Activated CD4-positive, alpha-beta memory T cell treated with anti-CD3 and anti-CD28 coated beads, Interleukin-2, amount 10 ng/mL, durations not matched to agents 7 days and 5 days (primary cell): ENCODE results near the gene PSMA6. TPM values are rescaled to one million over a fixed set of nuclear protein-coding genes. Genes with fewer than 3 reads are reported as not detected.
"Not testable (repeated sequence)": the region's sequence is repeated elsewhere in the genome, so short reads cannot be mapped to it uniquely, and the experiment has no call there.

Experiments
- CTCF ChIA-PET: fragments of 350-600 bp; sonication (Branson Sonifier 250); formaldehyde crosslinking; loops from one replicate; lab custom pipeline; 2021; ENCODE audit warnings: antibody characterized with exemption, inconsistent platforms; lab: Charles Lee
- POLR2A ChIA-PET: fragments of 350-600 bp; sonication (Branson Sonifier 250); formaldehyde crosslinking; loops from one replicate; lab custom pipeline; 2021; ENCODE audit warnings: antibody characterized with exemption; lab: Charles Lee
- DNase-seq: peaks from one replicate; pipeline ENCODE4 v3.0.0-alpha.2; 2020
- H3K27ac Mint-ChIP-seq: one replicate; pipeline ENCODE4 v1.8.0; 2021; ENCODE audit warnings: mild to moderate bottlenecking, mixed read lengths
- H3K27me3 Mint-ChIP-seq: one replicate; pipeline ENCODE4 v1.8.0; 2021; ENCODE audit warnings: mixed read lengths
- H3K36me3 Mint-ChIP-seq: one replicate; pipeline ENCODE4 v1.8.0; 2021; ENCODE audit warnings: low read depth, mixed read lengths
- H3K4me1 Mint-ChIP-seq: one replicate; pipeline ENCODE4 v1.8.0; 2021; ENCODE audit warnings: mixed read lengths
- H3K4me3 Mint-ChIP-seq: one replicate; pipeline ENCODE4 v1.8.0; 2021; ENCODE audit warnings: mild to moderate bottlenecking, mixed read lengths
- H3K9me3 Mint-ChIP-seq: one replicate; pipeline ENCODE4 v1.8.0; 2021; ENCODE audit warnings: mixed read lengths
- total RNA-seq, 2 experiments: library from RNA; stranded (reverse); gene quantifications; one replicate each; pipeline ENCODE4 v1.2.3, GENCODE V29; 2021

Gene PSMA6
- total RNA-seq, 2 experiments from 2014 or later: 235 to 242 TPM

DNA sequence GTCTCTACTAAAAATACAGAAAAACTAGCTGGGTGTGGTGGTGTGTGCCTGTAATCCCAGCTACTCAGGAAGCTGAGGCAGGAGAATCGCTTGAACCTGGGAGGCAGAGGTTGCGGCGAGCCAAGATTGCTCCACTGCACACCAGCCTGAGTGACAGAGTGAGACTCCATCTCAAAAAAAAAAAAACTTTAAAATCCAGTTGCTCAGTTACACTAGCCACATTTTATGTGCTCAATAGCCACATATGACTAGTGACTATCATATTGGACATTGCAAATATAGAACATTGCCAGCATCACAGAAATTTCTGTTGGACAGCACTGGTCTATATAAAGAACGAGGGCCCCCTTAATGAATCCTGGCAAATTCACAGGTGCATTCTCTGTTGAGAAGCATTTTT is 9.2 kb downstream of the PSMA6 start:
- H3K4me3 Mint-ChIP-seq: not testable (repeated sequence)
- CTCF ChIA-PET: interaction anchor here (1.1 to 1.6 kb wide), 4 partner anchors 9 to 104 kb away, joined by 3 to 5 read pairs (median 4); partner anchors contain the start of genes NFKBIA and PSMA6

DNA sequence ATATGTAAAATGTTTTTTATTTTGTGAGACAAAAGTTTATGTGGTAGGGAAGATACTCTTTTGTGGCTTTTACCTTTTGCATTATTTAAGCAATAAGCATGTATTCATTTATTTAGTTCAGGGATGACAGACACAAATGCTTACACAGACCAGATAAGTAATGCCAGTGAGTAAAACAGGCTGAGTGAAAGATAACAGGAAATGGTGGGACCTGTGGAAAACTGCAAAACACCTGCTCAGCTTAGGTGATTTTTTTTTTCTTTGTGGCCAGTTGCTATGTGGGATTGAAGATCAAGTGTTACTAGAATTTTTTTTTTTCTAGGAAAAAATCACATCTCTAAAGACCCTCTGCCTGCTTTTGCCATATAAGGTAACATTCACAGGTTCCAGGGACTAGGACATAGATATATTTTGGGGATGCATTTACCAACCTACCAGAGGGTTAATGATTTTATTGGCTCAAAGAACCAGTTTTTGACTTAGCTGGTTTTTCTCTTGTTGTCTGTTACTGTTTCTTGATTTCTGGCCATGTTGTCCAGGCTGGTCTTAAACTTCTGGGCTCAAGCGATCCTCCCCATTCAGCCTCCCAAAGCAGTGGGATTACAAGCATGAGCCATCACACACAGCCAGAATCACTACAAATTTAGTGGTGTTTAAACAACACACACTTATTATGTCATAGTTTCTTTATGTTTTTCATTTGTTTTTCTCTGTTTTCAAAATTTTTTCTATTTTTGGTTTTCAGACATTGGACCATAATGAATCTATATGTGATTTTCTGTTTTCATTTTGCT is 9.8 kb downstream of the PSMA6 start:
- peak overlapping the region; percentile 6 for H3K4me3 Mint-ChIP-seq
- H3K4me1 Mint-ChIP-seq: peaks cover 55% of the 10 kb centered on the region
- ChIA-PET CTCF (no interaction called here), POLR2A (interaction anchor here (0.6 to 2.6 kb wide), 4 partner anchors 10 to 102 kb away, joined by 3 to 23 read pairs (median 11); partner anchors contain the start of genes NFKBIA and PSMA6)
- peak overlapping the region; percentile 44 for H3K27ac Mint-ChIP-seq
- DNase-seq: no peak
- H3K27me3 Mint-ChIP-seq: no peaks in the 10 kb centered on the region
- H3K36me3 Mint-ChIP-seq: peaks cover 30% of the 10 kb centered on the region
- H3K9me3 Mint-ChIP-seq: no peaks in the 10 kb centered on the region

More for the DNA sequence above, 9.2 kb downstream of the PSMA6 start:
- POLR2A ChIA-PET: interaction anchor here (1.0 to 2.6 kb wide), 5 partner anchors 9 to 179 kb away, joined by 3 to 23 read pairs (median 4); partner anchors contain the start of genes NFKBIA, PPP2R3C, PRORP and PSMA6
- not testable (repeated sequence) for H3K9me3 Mint-ChIP-seq, DNase-seq, H3K27me3 Mint-ChIP-seq
- Mint-ChIP-seq H3K4me1 (peaks cover 60% of the 10 kb centered on the region), H3K27ac (peak overlapping the region; percentile 44), H3K36me3 (peaks cover 33% of the 10 kb centered on the region)

DNA sequence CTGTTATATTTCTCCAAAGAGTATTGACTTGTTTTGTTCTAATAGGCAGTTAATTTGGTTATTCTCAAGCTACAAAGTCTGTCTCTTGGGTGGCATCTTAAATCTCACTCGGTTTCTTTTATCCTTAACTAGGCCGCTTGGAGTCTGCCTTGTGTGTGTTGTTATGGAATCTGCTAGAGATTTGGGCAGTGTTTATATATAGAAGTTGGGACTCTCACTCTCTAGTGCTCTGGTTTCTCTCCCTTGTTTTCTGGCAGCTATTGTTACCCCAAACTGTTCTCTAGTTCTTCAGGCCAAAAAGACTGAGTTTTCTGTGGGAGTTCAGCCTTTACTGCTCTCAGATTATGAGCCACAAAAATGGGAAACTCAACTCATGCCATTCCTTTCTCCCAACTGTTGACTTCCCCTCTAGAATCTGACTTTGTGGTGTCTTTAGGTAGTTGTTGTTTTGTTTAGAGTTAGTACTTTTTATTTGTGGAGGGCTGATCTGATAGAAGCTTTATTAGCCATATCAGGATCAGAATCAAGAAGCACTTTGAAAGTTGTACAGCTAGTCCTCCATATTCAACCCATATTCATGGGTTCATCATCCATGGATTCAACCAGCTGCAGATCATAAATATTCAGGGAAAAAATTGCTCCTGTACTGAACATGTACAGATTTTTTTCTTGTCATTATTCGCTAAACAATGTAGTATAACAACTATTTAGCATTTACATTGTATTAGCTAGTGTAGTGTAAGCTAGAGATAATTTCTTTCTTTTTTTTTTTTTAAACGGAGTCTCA is 11.2 kb downstream of the PSMA6 start:
- no peak overlapping the region for H3K4me3 Mint-ChIP-seq
- H3K27me3 Mint-ChIP-seq: no peaks in the 10 kb centered on the region
- peaks cover 47% of the 10 kb centered on the region for H3K4me1 Mint-ChIP-seq
- H3K36me3 Mint-ChIP-seq: peaks cover 30% of the 10 kb centered on the region
- ChIA-PET CTCF (interaction anchor here (0.9 to 1.3 kb wide), 3 partner anchors 11 to 102 kb away, joined by 3 read pairs; partner anchors contain the start of gene PSMA6), POLR2A (interaction anchor here (1.0 to 2.9 kb wide), 3 partner anchors 8 to 11 kb away, joined by 3 to 19 read pairs (median 6); partner anchors contain the start of gene PSMA6)
- DNase-seq: no peak
- peak overlapping the region; percentile 5 for H3K27ac Mint-ChIP-seq
- no peaks in the 10 kb centered on the region for H3K9me3 Mint-ChIP-seq

DNA sequence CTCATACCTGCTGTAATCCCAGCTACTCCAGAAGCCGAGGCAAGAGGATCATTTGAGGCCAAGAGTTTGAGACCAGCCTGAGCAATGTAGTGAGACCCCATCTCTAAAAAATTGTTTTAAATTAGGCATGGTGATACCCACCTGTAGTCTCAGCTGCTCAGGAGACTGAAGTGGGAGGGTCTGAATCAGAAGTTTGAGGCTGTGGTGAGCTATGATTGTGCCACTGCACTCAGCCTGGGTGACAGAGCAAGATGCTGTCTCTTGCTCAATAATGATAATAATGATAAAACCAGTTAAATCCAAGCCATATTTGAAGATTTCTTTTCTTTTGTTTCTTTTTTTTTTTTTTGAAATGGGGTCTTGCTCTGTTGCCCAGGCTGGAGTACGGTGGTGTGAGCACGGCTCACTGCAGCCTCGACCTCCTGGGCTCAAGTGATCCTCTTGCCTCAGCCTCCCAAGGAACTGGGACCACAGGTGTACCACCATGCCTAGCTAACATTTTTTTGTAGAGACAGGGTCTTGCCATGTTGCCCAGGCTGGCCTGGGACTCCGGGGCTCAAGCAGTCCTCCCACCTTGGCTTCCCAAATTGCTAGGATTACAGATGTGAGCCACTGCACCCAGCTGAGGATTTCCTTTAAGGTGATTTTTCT is 12.8 kb downstream of the PSMA6 start:
- no peak overlapping the region for H3K4me3 Mint-ChIP-seq
- POLR2A ChIA-PET: interaction anchor here (0.6 to 2.9 kb wide), 4 partner anchors 9 to 110 kb away, joined by 3 to 19 read pairs (median 4); partner anchors contain the start of gene PSMA6
- H3K36me3 Mint-ChIP-seq: peaks cover 38% of the 10 kb centered on the region
- no peaks in the 10 kb centered on the region for H3K9me3 Mint-ChIP-seq
- no peaks in the 10 kb centered on the region for H3K27me3 Mint-ChIP-seq
- no peak overlapping the region for H3K27ac Mint-ChIP-seq
- no peak for DNase-seq
- CTCF ChIA-PET: interaction anchor here (0.7 to 1.3 kb wide), 2 partner anchors 12 to 158 kb away, joined by 3 read pairs; partner anchors contain the start of gene PSMA6
- H3K4me1 Mint-ChIP-seq: peaks cover 38% of the 10 kb centered on the region

DNA sequence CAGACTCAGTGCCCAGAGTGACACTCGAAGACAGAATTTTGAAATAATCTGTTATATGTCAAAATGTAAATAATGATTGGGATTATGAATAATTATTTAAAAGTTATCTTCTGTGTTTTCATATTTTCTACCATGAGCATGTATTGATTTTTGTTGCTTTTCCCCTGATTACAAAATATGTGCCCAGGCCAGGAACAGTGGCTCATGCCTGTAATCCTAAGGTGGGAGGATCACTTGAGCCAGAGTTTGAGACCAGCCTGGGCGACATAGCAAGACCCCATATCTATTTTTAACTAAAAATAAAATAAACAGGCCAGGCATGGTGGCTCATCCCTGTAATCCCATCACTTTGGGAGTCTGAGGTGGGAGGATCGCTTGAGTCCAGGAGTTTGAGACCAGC is 13.5 kb downstream of the PSMA6 start:
- H3K4me3 Mint-ChIP-seq: no peak overlapping the region
- no peaks in the 10 kb centered on the region for H3K27me3 Mint-ChIP-seq
- H3K9me3 Mint-ChIP-seq: no peaks in the 10 kb centered on the region
- no peak for DNase-seq
- POLR2A ChIA-PET: interaction anchor here (1.5 to 2.9 kb wide), 2 partner anchors 13 to 110 kb away, joined by 3 to 19 read pairs; partner anchors contain the start of gene PSMA6
- CTCF ChIA-PET: interaction anchor here (1.0 kb wide), 2 partner anchors 9 to 91 kb away, joined by 3 to 4 read pairs; no protein-coding TSS in a partner anchor
- peaks cover 31% of the 10 kb centered on the region for H3K4me1 Mint-ChIP-seq
- peaks cover 43% of the 10 kb centered on the region for H3K36me3 Mint-ChIP-seq
- H3K27ac Mint-ChIP-seq: no peak overlapping the region

DNA sequence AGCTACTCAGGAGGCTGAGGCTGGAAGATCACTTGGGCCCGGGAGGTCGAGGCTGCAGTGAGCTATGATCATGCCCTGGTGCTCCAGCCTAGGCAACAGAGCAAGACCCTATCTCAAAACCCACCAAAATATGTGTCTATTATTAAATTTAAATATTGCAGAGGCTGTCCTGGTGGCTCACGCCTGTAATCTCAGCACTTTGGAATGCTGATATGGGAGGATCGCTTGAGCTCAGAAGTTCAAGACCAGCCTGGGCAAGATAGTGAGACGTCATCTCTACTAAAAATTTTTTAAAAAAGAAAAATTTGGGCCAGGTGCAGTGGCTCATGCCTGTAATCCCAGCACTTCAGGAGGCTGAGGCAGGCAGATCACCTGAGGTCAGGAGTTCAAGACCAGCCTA is 13.9 kb downstream of the PSMA6 start:
- no peak for DNase-seq
- peaks cover 45% of the 10 kb centered on the region for H3K36me3 Mint-ChIP-seq
- POLR2A ChIA-PET: interaction anchor here (1.4 to 1.5 kb wide), 3 partner anchors 14 to 109 kb away, joined by 3 to 5 read pairs (median 3); partner anchors contain the start of gene PSMA6
- H3K9me3 Mint-ChIP-seq: no peaks in the 10 kb centered on the region
- H3K27ac Mint-ChIP-seq: no peak overlapping the region
- H3K27me3 Mint-ChIP-seq: no peaks in the 10 kb centered on the region
- CTCF ChIA-PET: interaction anchor here (1.0 kb wide), 3 partner anchors 9 to 91 kb away, joined by 3 to 4 read pairs (median 3); no protein-coding TSS in a partner anchor
- H3K4me1 Mint-ChIP-seq: peaks cover 26% of the 10 kb centered on the region
- H3K4me3 Mint-ChIP-seq: no peak overlapping the region

DNA sequence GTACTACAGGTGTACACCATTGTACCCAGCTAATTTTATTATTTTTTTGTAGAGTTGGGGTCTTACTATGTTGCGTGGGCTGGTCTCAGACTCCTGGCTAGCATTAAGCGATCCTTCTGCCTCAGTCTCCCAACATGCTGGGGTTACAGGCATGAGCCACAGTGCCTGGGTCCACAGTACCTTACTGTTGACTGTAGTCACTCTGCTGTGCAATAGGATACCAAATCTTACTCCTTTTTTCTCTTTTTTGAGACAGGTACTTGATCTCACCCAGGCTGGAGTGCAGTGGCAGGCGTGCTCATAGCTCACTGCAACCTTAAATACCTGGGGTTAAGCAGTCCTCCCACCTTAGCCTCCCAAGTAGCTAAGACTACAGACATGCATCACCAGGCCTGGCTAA is 25.6 kb downstream of the PSMA6 start:
- H3K4me1 Mint-ChIP-seq: peaks cover 22% of the 10 kb centered on the region
- POLR2A ChIA-PET: interaction anchor here (2.7 kb wide), 1 partner anchor 87 kb away, joined by 8 read pairs; the partner anchor contains the start of gene NFKBIA
- no peak overlapping the region for H3K4me3 Mint-ChIP-seq
- CTCF ChIA-PET: interaction anchor here (0.5 to 1.2 kb wide), 2 partner anchors 9 to 510 kb away, joined by 3 read pairs; no protein-coding TSS in a partner anchor
- H3K27ac Mint-ChIP-seq: no peak overlapping the region
- peaks cover 54% of the 10 kb centered on the region for H3K36me3 Mint-ChIP-seq
- no peak for DNase-seq
- H3K27me3 Mint-ChIP-seq: no peaks in the 10 kb centered on the region
- no peaks in the 10 kb centered on the region for H3K9me3 Mint-ChIP-seq

DNA sequence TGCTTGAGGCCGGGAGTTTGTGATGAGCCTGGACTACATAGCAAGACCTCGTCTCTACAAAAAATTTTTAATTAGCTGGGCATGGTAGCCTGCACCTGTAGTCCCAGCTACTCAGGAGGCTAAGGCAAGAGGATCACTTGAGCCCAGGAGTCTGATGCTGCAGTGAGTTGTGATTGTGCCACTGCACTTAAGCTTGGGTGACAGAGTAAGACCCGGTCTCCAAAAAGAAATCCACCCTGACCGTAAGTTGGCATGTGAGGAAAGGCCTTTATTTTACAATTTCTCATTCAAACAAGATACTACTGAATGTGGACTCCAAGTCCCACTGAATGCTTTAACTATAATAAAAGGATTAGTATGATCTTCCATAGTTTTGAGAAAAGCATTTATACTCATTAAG is 27.3 kb downstream of the PSMA6 start:
- ChIA-PET POLR2A (interaction anchor here (2.7 kb wide), 1 partner anchor 85 kb away, joined by 8 read pairs; the partner anchor contains the start of gene NFKBIA), CTCF (interaction anchor here (1.6 kb wide), 1 partner anchor 14 kb away, joined by 5 read pairs; no protein-coding TSS in a partner anchor)
- peaks cover 17% of the 10 kb centered on the region for H3K4me1 Mint-ChIP-seq
- no peaks in the 10 kb centered on the region for H3K9me3 Mint-ChIP-seq
- no peak for DNase-seq
- no peak overlapping the region for H3K27ac Mint-ChIP-seq
- no peak overlapping the region for H3K4me3 Mint-ChIP-seq
- no peaks in the 10 kb centered on the region for H3K27me3 Mint-ChIP-seq
- peaks cover 45% of the 10 kb centered on the region for H3K36me3 Mint-ChIP-seq

DNA sequence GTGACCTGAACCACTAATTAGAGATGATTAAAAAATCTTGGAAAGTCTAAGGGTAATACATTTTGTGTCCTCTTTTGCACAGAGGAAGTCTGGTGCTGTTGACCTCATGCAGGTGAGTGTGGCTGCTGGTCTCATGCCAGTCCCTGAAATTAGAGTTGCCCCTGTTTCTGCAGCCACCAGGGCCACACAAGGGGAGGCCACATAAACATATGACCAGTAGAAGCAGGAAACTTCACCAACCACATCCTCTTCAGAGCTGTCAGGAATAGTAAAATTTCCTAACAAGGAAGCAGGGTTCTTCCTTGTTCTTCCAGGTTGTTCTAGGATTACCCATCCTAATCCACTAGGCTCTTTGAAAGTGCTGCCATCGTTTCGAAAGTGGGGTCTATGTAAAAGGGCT is 28.3 kb downstream of the PSMA6 start:
- ChIA-PET POLR2A (interaction anchor here (2.4 to 2.7 kb wide), 2 partner anchors 84 kb away, joined by 5 to 8 read pairs; partner anchors contain the start of gene NFKBIA), CTCF (interaction anchor here (1.6 kb wide), 1 partner anchor 13 kb away, joined by 5 read pairs; no protein-coding TSS in a partner anchor)
- Mint-ChIP-seq H3K27ac (no peak overlapping the region), H3K27me3 (no peaks in the 10 kb centered on the region), H3K36me3 (peaks cover 36% of the 10 kb centered on the region), H3K4me1 (peaks cover 10% of the 10 kb centered on the region), H3K4me3 (no peak overlapping the region), H3K9me3 (no peaks in the 10 kb centered on the region)
- no peak for DNase-seq

DNA sequence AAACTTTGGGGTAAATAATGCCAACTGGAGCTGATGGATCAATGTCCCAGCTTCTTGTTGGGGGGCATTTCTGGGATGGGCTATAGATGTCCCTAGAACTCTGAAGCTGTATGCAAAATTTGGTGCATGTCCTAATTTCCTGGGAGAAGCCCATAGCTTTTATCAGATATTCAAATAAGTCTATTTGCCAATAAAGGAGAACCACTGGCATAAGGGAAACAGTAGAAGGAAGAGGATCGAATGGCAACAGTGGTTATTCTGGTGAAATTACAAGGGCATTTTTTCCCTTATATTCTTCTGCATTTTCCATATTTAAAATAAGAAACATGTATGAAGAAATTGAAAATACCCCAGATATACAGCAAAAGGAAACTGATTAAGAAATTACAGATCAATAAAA is 34.2 kb downstream of the PSMA6 start:
- Mint-ChIP-seq H3K27me3 (no peaks in the 10 kb centered on the region), H3K4me1 (no peaks in the 10 kb centered on the region), H3K36me3 (no peaks in the 10 kb centered on the region), H3K4me3 (no peak overlapping the region), H3K9me3 (no peaks in the 10 kb centered on the region), H3K27ac (no peak overlapping the region)
- ChIA-PET POLR2A (no interaction called here), CTCF (interaction anchor here (0.7 to 1.0 kb wide), 2 partner anchors 9 to 651 kb away, joined by 3 to 4 read pairs; no protein-coding TSS in a partner anchor)
- no peak for DNase-seq

DNA sequence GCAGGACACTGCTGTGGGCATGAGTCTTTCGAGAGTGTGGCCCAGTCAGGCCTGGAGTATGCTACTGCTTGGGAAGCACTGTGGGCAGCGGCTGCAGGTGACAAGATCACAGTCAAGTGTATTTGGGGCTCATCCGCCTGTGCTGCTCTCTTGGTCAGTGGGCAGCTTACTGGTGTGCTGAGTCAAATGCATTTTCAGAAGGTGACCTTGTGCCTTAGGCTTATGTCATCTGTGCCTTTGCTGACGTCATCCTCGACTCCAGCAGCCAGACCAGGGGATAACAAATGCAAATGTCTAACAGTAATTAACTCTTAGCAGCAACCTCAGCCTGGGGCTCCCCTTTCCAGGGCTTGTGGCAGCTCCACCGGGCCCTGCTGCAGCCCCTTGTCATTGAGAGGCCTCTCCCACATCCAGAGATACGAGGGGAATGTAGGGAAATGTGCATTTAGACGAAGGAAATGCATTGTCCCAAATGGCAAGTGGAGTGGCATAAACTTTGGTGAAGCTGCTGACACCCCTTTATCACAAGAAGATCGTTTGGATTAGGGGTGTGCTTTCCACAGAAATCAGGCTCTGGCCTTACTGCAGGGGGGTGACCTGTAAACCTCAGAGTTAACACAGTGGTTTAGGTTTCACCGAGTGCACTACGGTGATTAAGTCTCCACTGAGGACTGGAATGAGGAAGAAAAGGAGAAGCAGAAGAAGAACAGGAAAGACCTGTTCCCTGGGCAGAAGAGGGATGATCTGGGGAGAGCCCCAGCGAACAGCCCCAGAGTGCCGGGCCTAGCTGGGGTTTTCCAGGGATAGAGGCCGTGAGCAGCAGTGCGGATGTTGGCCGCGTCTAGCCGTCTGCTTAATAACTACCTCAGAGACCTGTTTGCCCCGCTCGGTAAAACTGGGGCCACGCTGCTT is 39.7 kb downstream of the PSMA6 start:
- no peak overlapping the region for H3K4me3 Mint-ChIP-seq
- no peaks in the 10 kb centered on the region for H3K27me3 Mint-ChIP-seq
- no peak for DNase-seq
- H3K27ac Mint-ChIP-seq: peak overlapping the region; percentile 85
- POLR2A ChIA-PET: interaction anchor here (1.2 to 4.6 kb wide), 6 partner anchors 10 to 72 kb away, joined by 3 to 74 read pairs (median 10); partner anchors contain the start of genes NFKBIA and PSMA6
- no peaks in the 10 kb centered on the region for H3K36me3 Mint-ChIP-seq
- peaks cover 30% of the 10 kb centered on the region for H3K4me1 Mint-ChIP-seq
- CTCF ChIA-PET: interaction anchor here (1.3 to 3.5 kb wide), 2 partner anchors 31 to 72 kb away, joined by 3 to 20 read pairs; partner anchors contain the start of gene NFKBIA
- no peaks in the 10 kb centered on the region for H3K9me3 Mint-ChIP-seq
